ENCODE measurements around the gene PDCD6IP.

The PDCD6IP gene

GRCh38 chr3:33795131-33795530, 3.3 kb upstream of the PDCD6IP start:
- DNase-seq (ENCODE audit: low read depth in 2 of 2): no peak
- no peak for TF ChIP-seq CTCF (IDR thresholded peaks at IDR 0.05; ENCODE audit: low read depth, low read length)

GRCh38 chr3:33795856-33796536, 2.4 kb upstream of the PDCD6IP start:
- no peak overlapping the region for H3K4me3 ChIP-seq (replicated peaks in 1 of 2; ENCODE audit: low read depth in 2 of 2, low read length in 2 of 2)

More at GRCh38 chr3:33795131-33795530, 3.3 kb upstream of the PDCD6IP start:
- no peak overlapping the region for H3K4me3 ChIP-seq (replicated peaks in 1 of 2; ENCODE audit: low read depth in 2 of 2, low read length in 2 of 2)

GRCh38 chr3:33798113-33798417, 365 bp upstream of the PDCD6IP start:
- H3K4me3 ChIP-seq (replicated peaks in 1 of 2; ENCODE audit: low read depth in 2 of 2, low read length in 2 of 2): peak overlapping the region; percentile 83 to 93
- DNase-seq (ENCODE audit: low read depth in 2 of 2): no peak
- TF ChIP-seq CTCF (IDR thresholded peaks at IDR 0.05; ENCODE audit: low read depth, low read length): no peak

More at GRCh38 chr3:33795856-33796536, 2.4 kb upstream of the PDCD6IP start:
- TF ChIP-seq CTCF (IDR thresholded peaks at IDR 0.05; ENCODE audit: low read depth, low read length): no peak
- no peak for DNase-seq (ENCODE audit: low read depth in 2 of 2)

GRCh38 chr3:33799202-33799551, 747 bp downstream of the PDCD6IP start:
- DNase-seq (ENCODE audit: low read depth in 2 of 2): no peak
- H3K4me3 ChIP-seq (replicated peaks in 1 of 2; ENCODE audit: low read depth in 2 of 2, low read length in 2 of 2): peak overlapping the region; percentile 83 to 93
- TF ChIP-seq CTCF (IDR thresholded peaks at IDR 0.05; ENCODE audit: low read depth, low read length): no peak

- no peak for DNase-seq (ENCODE audit: low read depth in 2 of 2)
- H3K4me3 ChIP-seq (replicated peaks in 1 of 2; ENCODE audit: low read depth in 2 of 2, low read length in 2 of 2): no peak overlapping the region
- TF ChIP-seq CTCF (IDR thresholded peaks at IDR 0.05; ENCODE audit: low read depth, low read length): no peak
These were observed 4.8 kb downstream of the PDCD6IP start for GRCh38 chr3:33803252-33803651.

- no peak overlapping the region for H3K4me3 ChIP-seq (replicated peaks in 1 of 2; ENCODE audit: low read depth in 2 of 2, low read length in 2 of 2)
- TF ChIP-seq CTCF (IDR thresholded peaks at IDR 0.05; ENCODE audit: low read depth, low read length): no peak
These were observed 5.6 kb downstream of the PDCD6IP start for GRCh38 chr3:33803894-33804526.

More at GRCh38 chr3:33803894-33804526, 5.6 kb downstream of the PDCD6IP start:
- no peak for DNase-seq (ENCODE audit: low read depth in 2 of 2)
